ENCODE data around the gene ATR. TPM values are rescaled to one million over a fixed set of nuclear protein-coding genes. Genes with fewer than 3 reads are reported as not detected.

ATR gene
- polyA plus RNA-seq, 3 donors, result 6.3 to 16.4 (median 6.6) TPM

DNA sequence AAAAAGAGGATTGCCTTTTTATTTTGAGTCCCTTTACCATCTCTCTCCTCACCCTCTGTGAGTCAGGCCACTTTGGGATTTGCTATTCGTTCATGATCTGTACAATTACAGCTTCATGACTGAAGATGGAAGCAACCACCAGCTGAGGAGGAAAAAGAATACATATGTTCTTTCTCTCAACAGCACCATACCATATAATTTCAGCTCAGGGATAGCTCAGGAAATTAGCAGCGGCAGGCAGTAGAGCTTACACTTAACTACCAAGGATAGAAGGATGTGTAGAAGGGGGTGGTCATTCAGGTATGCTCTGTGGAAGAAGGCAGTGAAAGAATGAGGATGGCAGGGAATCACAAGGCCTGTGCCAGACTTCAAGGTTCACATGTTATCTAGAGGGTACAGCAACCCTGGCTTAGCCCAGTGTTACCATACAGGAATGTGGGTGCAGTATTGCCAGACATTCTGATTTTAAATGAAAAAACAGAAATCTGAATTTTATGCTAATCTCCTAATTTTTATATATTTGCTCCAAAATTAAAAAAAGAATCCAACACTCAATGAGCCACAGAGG, 35.6 kb upstream of the ATR start:
- TF ChIP-seq, protein P1, sequence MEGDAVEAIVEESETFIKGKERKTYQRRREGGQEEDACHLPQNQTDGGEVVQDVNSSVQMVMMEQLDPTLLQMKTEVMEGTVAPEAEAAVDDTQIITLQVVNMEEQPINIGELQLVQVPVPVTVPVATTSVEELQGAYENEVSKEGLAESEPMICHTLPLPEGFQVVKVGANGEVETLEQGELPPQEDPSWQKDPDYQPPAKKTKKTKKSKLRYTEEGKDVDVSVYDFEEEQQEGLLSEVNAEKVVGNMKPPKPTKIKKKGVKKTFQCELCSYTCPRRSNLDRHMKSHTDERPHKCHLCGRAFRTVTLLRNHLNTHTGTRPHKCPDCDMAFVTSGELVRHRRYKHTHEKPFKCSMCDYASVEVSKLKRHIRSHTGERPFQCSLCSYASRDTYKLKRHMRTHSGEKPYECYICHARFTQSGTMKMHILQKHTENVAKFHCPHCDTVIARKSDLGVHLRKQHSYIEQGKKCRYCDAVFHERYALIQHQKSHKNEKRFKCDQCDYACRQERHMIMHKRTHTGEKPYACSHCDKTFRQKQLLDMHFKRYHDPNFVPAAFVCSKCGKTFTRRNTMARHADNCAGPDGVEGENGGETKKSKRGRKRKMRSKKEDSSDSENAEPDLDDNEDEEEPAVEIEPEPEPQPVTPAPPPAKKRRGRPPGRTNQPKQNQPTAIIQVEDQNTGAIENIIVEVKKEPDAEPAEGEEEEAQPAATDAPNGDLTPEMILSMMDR (IDR thresholded peaks at IDR 0.05), result no peak
- Histone ChIP-seq H3K9ac (ENCODE audit: insufficient read depth, low read length, poor library complexity, severe bottlenecking) (no peak overlapping the region), H3K9me3 (replicated peaks in 1 of 2; ENCODE audit: control insufficient read depth in 1 of 2, insufficient read depth in 1 of 2, low read length in 2 of 2) (no peaks in the 10 kb centered on the region), H3K27me3 (ENCODE audit: control insufficient read depth in 2 of 2, insufficient read depth in 2 of 2, low read length in 2 of 2) (no peaks in the 10 kb centered on the region), H3K4me1 (ENCODE audit: control insufficient read depth in 1 of 2, insufficient read depth in 2 of 2, low read length in 2 of 2) (no peaks in the 10 kb centered on the region), H4K20me1 (ENCODE audit: insufficient read depth, low read length) (no peaks in the 10 kb centered on the region), H3K4me3 (replicated peaks in 1 of 3; ENCODE audit: low read depth in 2 of 3, low read length in 3 of 3) (no peak overlapping the region), H3K27ac (ENCODE audit: low read depth in 1 of 2, low read length in 2 of 2) (no peak overlapping the region), H3K4me2 (replicated peaks; ENCODE audit: extremely low read depth, low read length, poor library complexity, severe bottlenecking) (no peak overlapping the region), H2AFZ (ENCODE audit: insufficient read depth, low read depth, low read length, poor library complexity, severe bottlenecking) (no peak overlapping the region), H3K36me3 (replicated peaks in 1 of 2; ENCODE audit: control insufficient read depth in 1 of 2, insufficient read depth in 2 of 2, low read length in 2 of 2) (no peaks in the 10 kb centered on the region), H3K79me2 (ENCODE audit: insufficient read depth, low read length) (no peaks in the 10 kb centered on the region)
- intact Hi-C loops (cut with micrococcal nuclease), result no loop called here
- no peaks in the 10 kb centered on the region for H3K27me3 Mint-ChIP-seq (ENCODE audit: low read depth in 3 of 3)
- no peaks in the 10 kb centered on the region for H3K4me1 Mint-ChIP-seq
- no CpG with 5 or more reads among the region's 2 CpGs for WGBS (ENCODE audit: insufficient coverage)
- H3K27ac Mint-ChIP-seq, result no peak overlapping the region
- no peak for DNase-seq
- H3K4me3 Mint-ChIP-seq, result no peak overlapping the region
- no peaks in the 10 kb centered on the region for H3K9me3 Mint-ChIP-seq
- no peaks in the 10 kb centered on the region for H3K36me3 Mint-ChIP-seq

DNA sequence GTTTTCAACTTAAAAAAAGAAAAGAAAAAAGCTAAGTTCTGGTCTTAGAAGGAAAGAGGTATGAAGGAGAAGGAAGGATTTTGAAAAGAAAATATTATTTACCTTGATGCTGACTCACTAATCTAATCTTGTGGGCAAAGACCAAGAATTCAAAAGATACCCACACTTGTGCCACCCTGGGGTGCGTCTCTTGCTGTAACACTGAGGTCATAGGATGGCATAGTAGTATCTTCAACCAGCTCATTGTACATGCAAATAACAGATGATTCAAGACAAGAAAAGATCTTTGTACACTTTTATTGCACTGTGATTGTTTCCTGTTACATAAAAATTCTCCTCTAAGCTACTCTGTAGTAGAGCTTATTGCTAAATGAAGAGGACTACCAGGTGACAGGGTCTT, 35.0 kb upstream of the ATR start:
- no CpG with 5 or more reads among the region's 1 CpG for WGBS (ENCODE audit: insufficient coverage)
- TF ChIP-seq, protein P1 (IDR thresholded peaks at IDR 0.05), result no peak
- no peak overlapping the region for H2AFZ ChIP-seq (ENCODE audit: insufficient read depth, low read depth, low read length, poor library complexity, severe bottlenecking)
- Mint-ChIP-seq H3K4me1 (no peaks in the 10 kb centered on the region), H3K36me3 (no peaks in the 10 kb centered on the region), H3K4me3 (no peak overlapping the region), H3K9me3 (no peaks in the 10 kb centered on the region), H3K27me3 (ENCODE audit: low read depth in 3 of 3) (no peaks in the 10 kb centered on the region), H3K27ac (no peak overlapping the region)
- no peaks in the 10 kb centered on the region for H3K9me3 ChIP-seq (replicated peaks in 1 of 2; ENCODE audit: control insufficient read depth in 1 of 2, insufficient read depth in 1 of 2, low read length in 2 of 2)
- no peak overlapping the region for H3K27ac ChIP-seq (ENCODE audit: low read depth in 1 of 2, low read length in 2 of 2)
- no peaks in the 10 kb centered on the region for H3K4me1 ChIP-seq (ENCODE audit: control insufficient read depth in 1 of 2, insufficient read depth in 2 of 2, low read length in 2 of 2)
- no peak for DNase-seq
- H3K79me2 ChIP-seq (ENCODE audit: insufficient read depth, low read length), result no peaks in the 10 kb centered on the region
- H3K4me3 ChIP-seq (replicated peaks in 1 of 3; ENCODE audit: low read depth in 2 of 3, low read length in 3 of 3), result no peak overlapping the region
- H3K4me2 ChIP-seq (replicated peaks; ENCODE audit: extremely low read depth, low read length, poor library complexity, severe bottlenecking), result no peak overlapping the region
- no peaks in the 10 kb centered on the region for H3K36me3 ChIP-seq (replicated peaks in 1 of 2; ENCODE audit: control insufficient read depth in 1 of 2, insufficient read depth in 2 of 2, low read length in 2 of 2)
- intact Hi-C loops (cut with micrococcal nuclease), result no loop called here
- H4K20me1 ChIP-seq (ENCODE audit: insufficient read depth, low read length), result no peaks in the 10 kb centered on the region
- no peak overlapping the region for H3K9ac ChIP-seq (ENCODE audit: insufficient read depth, low read length, poor library complexity, severe bottlenecking)
- H3K27me3 ChIP-seq (ENCODE audit: control insufficient read depth in 2 of 2, insufficient read depth in 2 of 2, low read length in 2 of 2), result no peaks in the 10 kb centered on the region

Data from CD14-positive monocyte (primary cell).